IMR-90 (cell line): Measurements from ENCODE around the gene CSRP2.

Source experiments
- CTCF ChIP-seq: conservative IDR thresholded peaks from 2 replicates; pipeline ENCODE4 v1.5.1; 2012; ENCODE audit warnings: mild to moderate bottlenecking, low read depth, low read length, improper control_type of control experiment
- MAZ ChIP-seq: IDR thresholded peaks from 2 replicates; pipeline ENCODE4 v1.6.1; 2012; ENCODE audit warnings: low read depth, mild to moderate bottlenecking, low read length, improper control_type of control experiment, moderate library complexity, borderline replicate concordance
- POLR2A ChIP-seq: IDR thresholded peaks from 2 replicates; pipeline ENCODE4 v1.6.1; 2012; ENCODE audit warnings: mild to moderate bottlenecking, low read depth, low read length
- RAD21 ChIP-seq: IDR thresholded peaks from 2 replicates; pipeline ENCODE4 v1.6.1; 2012; ENCODE audit warnings: low read length, improper control_type of control experiment

DNA sequence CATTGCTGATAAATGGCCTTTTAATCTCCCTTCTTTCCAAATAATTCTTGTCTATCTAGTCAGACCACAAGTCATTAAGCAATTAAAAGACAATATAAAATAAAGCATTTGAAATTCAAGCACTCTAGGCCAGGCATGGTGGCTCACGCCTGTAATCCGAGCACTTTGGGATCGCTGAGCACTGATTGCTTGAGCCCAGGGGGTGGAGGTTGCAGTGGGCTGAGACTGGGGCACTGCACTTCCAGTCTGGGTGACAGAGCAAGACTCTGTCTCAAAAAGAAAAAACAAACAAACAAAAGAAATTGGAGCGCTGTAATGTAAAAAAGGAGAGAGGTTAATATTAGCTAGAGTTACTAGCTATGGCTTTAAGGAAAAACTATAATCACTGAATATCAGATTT lies 30.5 kb upstream of the CSRP2 start:
- TF ChIP-seq CTCF, result no peak
- TF ChIP-seq RAD21, result no peak
- TF ChIP-seq POLR2A, result no peak
- TF ChIP-seq MAZ, result no peak
